ENCODE measurements around the gene CRYM. TPM values are rescaled to one million over a fixed set of nuclear protein-coding genes. Genes with fewer than 3 reads are reported as not detected.

Gene CRYM
- total and polyA plus RNA-seq, 10 of the 15 experiments (the other 5 are each of a cell fraction or from before 2014, with no cell fraction given), result 0.30 to 6.1 (median 3.9) TPM

GRCh38 chr16:21300309-21301167 lies 22.4 kb upstream of the CRYM start (continued):
- TF ChIP-seq CEBPZ (IDR thresholded peaks at IDR 0.05; ENCODE audit: low read depth, low read length) (no peak), CHD4 (IDR thresholded peaks at IDR 0.05) (no peak), NRF1 (conservative IDR thresholded peaks at IDR 0.05; ENCODE audit: low read depth, low read length) (no peak), SREBF1 (IDR thresholded peaks at IDR 0.05; ENCODE audit: low read length) (no peak), RBBP5 (conservative IDR thresholded peaks at IDR 0.05) (no peak), ZNF384 (IDR thresholded peaks at IDR 0.05; ENCODE audit: borderline replicate concordance, low read depth, low read length) (peak; percentile 80), NR2C1 (IDR thresholded peaks at IDR 0.05) (no peak), FOXM1 (IDR thresholded peaks at IDR 0.05; ENCODE audit: low read depth, low read length) (no peak), ASH2L (IDR thresholded peaks at IDR 0.05; ENCODE audit: borderline replicate concordance, low read depth) (no peak), CREM (IDR thresholded peaks at IDR 0.05; ENCODE audit: low read depth) (0 out of 2 replicates have a peak, but pooled peaks have one; percentile 45), SMAD1 (IDR thresholded peaks at IDR 0.05; ENCODE audit: low read depth, partially characterized antibody) (peak; percentile 23), BCL11A (IDR thresholded peaks at IDR 0.05; ENCODE audit: low read depth, low read length) (no peak), NR2F1 (conservative IDR thresholded peaks at IDR 0.05) (no peak), EP300 (IDR thresholded peaks at IDR 0.05; ENCODE audit: borderline replicate concordance in 1 of 2, control insufficient read depth in 1 of 2, low read depth in 2 of 2, low read length in 2 of 2) (no peak), ZNF24 (IDR thresholded peaks at IDR 0.05) (no peak), POU2F2 (IDR thresholded peaks at IDR 0.05; ENCODE audit: borderline replicate concordance, low read depth, low read length) (peak; percentile 64; the same call in 1 of the 3 replicates)
- TF ChIP-seq, protein P1, sequence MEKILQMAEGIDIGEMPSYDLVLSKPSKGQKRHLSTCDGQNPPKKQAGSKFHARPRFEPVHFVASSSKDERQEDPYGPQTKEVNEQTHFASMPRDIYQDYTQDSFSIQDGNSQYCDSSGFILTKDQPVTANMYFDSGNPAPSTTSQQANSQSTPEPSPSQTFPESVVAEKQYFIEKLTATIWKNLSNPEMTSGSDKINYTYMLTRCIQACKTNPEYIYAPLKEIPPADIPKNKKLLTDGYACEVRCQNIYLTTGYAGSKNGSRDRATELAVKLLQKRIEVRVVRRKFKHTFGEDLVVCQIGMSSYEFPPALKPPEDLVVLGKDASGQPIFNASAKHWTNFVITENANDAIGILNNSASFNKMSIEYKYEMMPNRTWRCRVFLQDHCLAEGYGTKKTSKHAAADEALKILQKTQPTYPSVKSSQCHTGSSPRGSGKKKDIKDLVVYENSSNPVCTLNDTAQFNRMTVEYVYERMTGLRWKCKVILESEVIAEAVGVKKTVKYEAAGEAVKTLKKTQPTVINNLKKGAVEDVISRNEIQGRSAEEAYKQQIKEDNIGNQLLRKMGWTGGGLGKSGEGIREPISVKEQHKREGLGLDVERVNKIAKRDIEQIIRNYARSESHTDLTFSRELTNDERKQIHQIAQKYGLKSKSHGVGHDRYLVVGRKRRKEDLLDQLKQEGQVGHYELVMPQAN (conservative IDR thresholded peaks at IDR 0.05), result peak; percentile 76; the same call in 1 of the 2 replicates
- TF ChIP-seq, protein P2, sequence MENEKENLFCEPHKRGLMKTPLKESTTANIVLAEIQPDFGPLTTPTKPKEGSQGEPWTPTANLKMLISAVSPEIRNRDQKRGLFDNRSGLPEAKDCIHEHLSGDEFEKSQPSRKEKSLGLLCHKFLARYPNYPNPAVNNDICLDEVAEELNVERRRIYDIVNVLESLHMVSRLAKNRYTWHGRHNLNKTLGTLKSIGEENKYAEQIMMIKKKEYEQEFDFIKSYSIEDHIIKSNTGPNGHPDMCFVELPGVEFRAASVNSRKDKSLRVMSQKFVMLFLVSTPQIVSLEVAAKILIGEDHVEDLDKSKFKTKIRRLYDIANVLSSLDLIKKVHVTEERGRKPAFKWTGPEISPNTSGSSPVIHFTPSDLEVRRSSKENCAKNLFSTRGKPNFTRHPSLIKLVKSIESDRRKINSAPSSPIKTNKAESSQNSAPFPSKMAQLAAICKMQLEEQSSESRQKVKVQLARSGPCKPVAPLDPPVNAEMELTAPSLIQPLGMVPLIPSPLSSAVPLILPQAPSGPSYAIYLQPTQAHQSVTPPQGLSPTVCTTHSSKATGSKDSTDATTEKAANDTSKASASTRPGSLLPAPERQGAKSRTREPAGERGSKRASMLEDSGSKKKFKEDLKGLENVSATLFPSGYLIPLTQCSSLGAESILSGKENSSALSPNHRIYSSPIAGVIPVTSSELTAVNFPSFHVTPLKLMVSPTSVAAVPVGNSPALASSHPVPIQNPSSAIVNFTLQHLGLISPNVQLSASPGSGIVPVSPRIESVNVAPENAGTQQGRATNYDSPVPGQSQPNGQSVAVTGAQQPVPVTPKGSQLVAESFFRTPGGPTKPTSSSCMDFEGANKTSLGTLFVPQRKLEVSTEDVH (IDR thresholded peaks at IDR 0.05; ENCODE audit: low read depth, partially characterized antibody), result peak; percentile 38
- TF ChIP-seq, protein P3, sequence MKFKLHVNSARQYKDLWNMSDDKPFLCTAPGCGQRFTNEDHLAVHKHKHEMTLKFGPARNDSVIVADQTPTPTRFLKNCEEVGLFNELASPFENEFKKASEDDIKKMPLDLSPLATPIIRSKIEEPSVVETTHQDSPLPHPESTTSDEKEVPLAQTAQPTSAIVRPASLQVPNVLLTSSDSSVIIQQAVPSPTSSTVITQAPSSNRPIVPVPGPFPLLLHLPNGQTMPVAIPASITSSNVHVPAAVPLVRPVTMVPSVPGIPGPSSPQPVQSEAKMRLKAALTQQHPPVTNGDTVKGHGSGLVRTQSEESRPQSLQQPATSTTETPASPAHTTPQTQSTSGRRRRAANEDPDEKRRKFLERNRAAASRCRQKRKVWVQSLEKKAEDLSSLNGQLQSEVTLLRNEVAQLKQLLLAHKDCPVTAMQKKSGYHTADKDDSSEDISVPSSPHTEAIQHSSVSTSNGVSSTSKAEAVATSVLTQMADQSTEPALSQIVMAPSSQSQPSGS (IDR thresholded peaks at IDR 0.05; ENCODE audit: low read length), result no peak
